ENCODE data around the gene MRPL27.

Gene MRPL27

DNA sequence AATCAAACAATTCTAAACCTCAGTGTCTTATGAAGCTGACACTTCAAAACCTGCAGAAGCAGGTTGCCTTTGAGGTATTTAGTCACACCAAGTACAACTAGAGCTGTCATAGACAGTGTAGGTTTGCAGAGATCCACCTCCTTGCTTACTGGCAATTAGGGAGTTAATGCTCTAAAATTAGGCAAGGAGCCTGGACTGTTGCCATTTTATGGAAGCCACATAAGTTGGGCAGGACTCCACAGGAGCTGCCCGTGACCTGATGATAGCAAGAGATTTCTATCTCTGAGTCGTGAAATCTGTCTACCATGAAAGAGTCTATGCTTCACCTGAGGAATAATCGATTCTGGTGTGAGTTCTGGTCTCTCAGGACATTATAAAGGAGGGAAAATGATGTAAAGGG lies 8.9 kb upstream of the MRPL27 start:
- TF ChIP-seq, protein P1, sequence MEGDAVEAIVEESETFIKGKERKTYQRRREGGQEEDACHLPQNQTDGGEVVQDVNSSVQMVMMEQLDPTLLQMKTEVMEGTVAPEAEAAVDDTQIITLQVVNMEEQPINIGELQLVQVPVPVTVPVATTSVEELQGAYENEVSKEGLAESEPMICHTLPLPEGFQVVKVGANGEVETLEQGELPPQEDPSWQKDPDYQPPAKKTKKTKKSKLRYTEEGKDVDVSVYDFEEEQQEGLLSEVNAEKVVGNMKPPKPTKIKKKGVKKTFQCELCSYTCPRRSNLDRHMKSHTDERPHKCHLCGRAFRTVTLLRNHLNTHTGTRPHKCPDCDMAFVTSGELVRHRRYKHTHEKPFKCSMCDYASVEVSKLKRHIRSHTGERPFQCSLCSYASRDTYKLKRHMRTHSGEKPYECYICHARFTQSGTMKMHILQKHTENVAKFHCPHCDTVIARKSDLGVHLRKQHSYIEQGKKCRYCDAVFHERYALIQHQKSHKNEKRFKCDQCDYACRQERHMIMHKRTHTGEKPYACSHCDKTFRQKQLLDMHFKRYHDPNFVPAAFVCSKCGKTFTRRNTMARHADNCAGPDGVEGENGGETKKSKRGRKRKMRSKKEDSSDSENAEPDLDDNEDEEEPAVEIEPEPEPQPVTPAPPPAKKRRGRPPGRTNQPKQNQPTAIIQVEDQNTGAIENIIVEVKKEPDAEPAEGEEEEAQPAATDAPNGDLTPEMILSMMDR (conservative IDR thresholded peaks at IDR 0.05; ENCODE audit: low read depth, low read length) = no peak
- DNase-seq (ENCODE audit: low read depth) = no peak
- no peak overlapping the region for H3K4me3 ChIP-seq (ENCODE audit: low read length)

DNA sequence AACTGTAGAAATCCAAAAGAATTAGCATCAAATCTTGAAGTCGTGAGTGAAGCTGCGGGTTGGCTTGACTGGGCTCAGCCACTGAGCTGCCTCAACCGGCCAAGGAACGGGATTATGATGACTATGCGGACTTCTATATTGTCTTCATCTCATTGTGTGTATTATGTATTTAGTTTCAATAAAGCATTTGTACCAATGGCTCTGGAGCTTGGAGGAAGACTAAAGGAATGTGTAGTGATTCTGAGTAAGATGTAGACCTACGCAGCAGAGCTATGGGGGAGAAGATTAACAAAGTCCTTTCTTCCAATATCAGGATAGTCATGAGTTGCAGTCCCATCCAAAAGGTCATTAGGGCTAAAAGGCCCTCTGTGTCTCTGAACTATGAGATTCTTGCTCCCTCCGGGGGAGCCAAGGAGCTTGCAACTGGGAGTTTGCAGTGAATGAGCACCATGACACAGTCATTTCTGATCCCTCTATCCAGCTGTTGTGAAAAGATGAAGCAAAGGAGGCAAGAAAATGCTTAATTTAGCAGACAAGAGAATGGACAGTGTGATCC lies 8.4 kb upstream of the MRPL27 start:
- DNase-seq (ENCODE audit: low read depth) = no peak
- H3K4me3 ChIP-seq (ENCODE audit: low read length) = no peak overlapping the region
- TF ChIP-seq, protein P1 (conservative IDR thresholded peaks at IDR 0.05; ENCODE audit: low read depth, low read length) = no peak

DNA sequence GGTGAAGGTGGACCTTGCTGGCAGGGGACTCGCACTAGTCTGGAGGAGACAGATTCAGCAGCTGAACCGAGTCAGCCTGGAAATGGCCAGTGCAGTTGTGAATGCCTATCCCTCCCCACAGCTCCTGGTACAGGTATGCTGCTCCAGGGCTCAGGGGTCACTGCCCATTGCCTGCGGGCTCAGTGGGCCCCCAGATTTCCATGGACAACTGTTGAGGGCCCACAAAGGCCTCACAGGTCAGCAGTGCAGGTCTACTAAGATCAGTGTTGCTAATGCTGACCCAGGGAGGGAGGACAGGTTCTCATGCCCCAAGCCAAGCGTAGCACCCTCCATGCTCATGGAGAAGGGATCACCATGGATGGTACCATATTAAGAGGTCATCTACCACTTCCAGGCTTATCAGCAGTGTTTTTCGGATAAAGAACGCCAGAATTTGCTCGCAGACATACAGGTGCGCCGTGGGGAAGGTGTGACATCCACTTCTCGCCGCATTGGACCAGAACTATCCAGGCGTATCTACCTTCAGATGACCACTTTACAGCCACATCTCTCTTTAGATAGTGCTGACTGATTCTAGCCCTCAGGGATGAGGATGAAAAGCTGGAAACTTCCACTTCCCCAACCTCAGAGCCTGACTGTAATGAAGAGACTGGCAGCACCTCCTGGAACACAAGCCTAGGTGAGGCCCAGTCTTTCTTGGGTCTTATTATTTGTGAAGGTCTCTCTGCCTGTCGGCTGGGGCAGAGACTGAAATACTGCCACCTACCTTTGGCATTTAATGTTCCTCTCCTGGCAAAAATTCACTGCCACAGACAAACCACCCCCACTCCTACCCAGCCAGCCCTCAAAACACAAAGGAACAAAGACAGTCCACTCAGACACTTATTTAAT lies 7.6 kb upstream of the MRPL27 start:
- no peak for DNase-seq (ENCODE audit: low read depth)
- no peak overlapping the region for H3K4me3 ChIP-seq (ENCODE audit: low read length)
- TF ChIP-seq, protein P1 (conservative IDR thresholded peaks at IDR 0.05; ENCODE audit: low read depth, low read length) = peak; percentile 20

DNA sequence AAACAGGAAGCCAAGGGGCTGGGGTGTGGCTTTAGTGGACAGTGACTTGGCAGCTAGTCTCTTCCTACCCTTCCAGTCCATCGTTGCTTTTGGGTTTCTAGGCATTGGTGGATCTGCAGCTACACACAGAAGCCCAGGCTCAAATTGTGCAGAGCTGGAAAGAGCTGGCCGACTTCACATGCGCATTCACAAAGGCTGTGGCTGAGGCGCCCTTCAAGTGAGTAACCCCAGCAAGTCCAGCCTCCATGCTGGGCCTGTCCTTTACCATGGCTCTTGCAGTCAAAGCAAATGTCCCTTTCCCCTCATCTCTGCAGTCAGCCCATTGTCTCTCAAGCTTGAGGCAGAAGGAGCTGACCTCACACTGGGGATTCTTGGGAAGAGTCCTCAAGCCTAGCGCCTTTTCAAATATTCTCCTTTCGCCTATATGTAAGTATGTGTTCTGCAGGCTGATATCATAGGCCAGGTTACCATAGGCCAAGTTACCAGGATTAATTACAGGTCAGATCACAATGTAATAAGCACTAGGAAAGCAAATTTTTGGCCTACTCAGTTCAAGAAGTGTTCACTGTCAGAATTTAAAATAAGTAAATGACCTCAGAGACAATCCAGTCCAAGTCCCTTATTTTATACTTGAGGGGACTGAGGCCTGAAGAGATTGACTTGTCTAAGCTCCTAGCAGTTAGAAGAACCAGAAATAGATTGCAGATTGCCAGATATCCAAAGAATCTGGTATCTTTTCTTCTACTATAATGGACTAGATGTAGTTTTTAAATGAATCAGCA lies 6.6 kb upstream of the MRPL27 start:
- no peak overlapping the region for H3K4me3 ChIP-seq (ENCODE audit: low read length)
- TF ChIP-seq, protein P1 (conservative IDR thresholded peaks at IDR 0.05; ENCODE audit: low read depth, low read length) = no peak
- DNase-seq (ENCODE audit: low read depth) = no peak

GRCh38 chr17:50375858-50376538 lies 3.0 kb upstream of the MRPL27 start:
- DNase-seq (ENCODE audit: low read depth) = no peak
- no peak overlapping the region for H3K4me3 ChIP-seq (ENCODE audit: low read length)
- TF ChIP-seq, protein P1 (conservative IDR thresholded peaks at IDR 0.05; ENCODE audit: low read depth, low read length) = no peak

- TF ChIP-seq, protein P1 (conservative IDR thresholded peaks at IDR 0.05; ENCODE audit: low read depth, low read length) = no peak
- peak overlapping the region; percentile 99 for H3K4me3 ChIP-seq (ENCODE audit: low read length)
- DNase-seq (ENCODE audit: low read depth) = no peak
Observed at GRCh38 chr17:50373705-50374104, 721 bp upstream of the MRPL27 start.

Measured in retinal pigment epithelial cell (primary cell).